ENCODE measurements around the gene SLN.

The SLN gene

GRCh38 chr11:107719557-107720302 is 7.9 kb upstream of the SLN start:
- in situ Hi-C loops (cut with MboI; ENCODE audit: low sequenced_read_pairs) = no loop called here

- in situ Hi-C loops (cut with MboI; ENCODE audit: low sequenced_read_pairs) = no loop called here
These were observed 7.2 kb upstream of the SLN start for GRCh38 chr11:107719073-107719472.

- in situ Hi-C loops (cut with MboI; ENCODE audit: low sequenced_read_pairs) = no loop called here
These were observed 5.2 kb upstream of the SLN start for GRCh38 chr11:107716884-107717532.

- in situ Hi-C loops (cut with MboI; ENCODE audit: low sequenced_read_pairs) = no loop called here
These were observed 1.2 kb upstream of the SLN start for GRCh38 chr11:107713009-107713408.

GRCh38 chr11:107710301-107710700 is 1.6 kb downstream of the SLN start:
- in situ Hi-C loops (cut with MboI; ENCODE audit: low sequenced_read_pairs) = no loop called here

- in situ Hi-C loops (cut with MboI; ENCODE audit: low sequenced_read_pairs) = no loop called here
These were observed 3.1 kb downstream of the SLN start for GRCh38 chr11:107708792-107709191.

- in situ Hi-C loops (cut with MboI; ENCODE audit: low sequenced_read_pairs) = no loop called here
These were observed 4.0 kb downstream of the SLN start for GRCh38 chr11:107707807-107708206.

- in situ Hi-C loops (cut with MboI; ENCODE audit: low sequenced_read_pairs) = no loop called here
These were observed 4.6 kb downstream of the SLN start for GRCh38 chr11:107707215-107707671.

GRCh38 chr11:107706531-107706930 is 5.3 kb downstream of the SLN start:
- in situ Hi-C loops (cut with MboI; ENCODE audit: low sequenced_read_pairs) = no loop called here

- in situ Hi-C loops (cut with MboI; ENCODE audit: low sequenced_read_pairs) = no loop called here
These were observed 6.8 kb downstream of the SLN start for GRCh38 chr11:107705027-107705426.

- in situ Hi-C loops (cut with MboI; ENCODE audit: low sequenced_read_pairs) = no loop called here
These were observed 7.4 kb downstream of the SLN start for GRCh38 chr11:107704451-107704850.

GRCh38 chr11:107702723-107703122 is 9.1 kb downstream of the SLN start:
- in situ Hi-C loops (cut with MboI; ENCODE audit: low sequenced_read_pairs) = no loop called here

GRCh38 chr11:107702109-107702660 is 9.7 kb downstream of the SLN start:
- in situ Hi-C loops (cut with MboI; ENCODE audit: low sequenced_read_pairs) = no loop called here

GRCh38 chr11:107699371-107700285 is 12.2 kb downstream of the SLN start:
- in situ Hi-C loops (cut with MboI; ENCODE audit: low sequenced_read_pairs) = no loop called here

- in situ Hi-C loops (cut with MboI; ENCODE audit: low sequenced_read_pairs) = no loop called here
These were observed 14.6 kb downstream of the SLN start for GRCh38 chr11:107697291-107697690.

GRCh38 chr11:107696140-107696539 is 15.7 kb downstream of the SLN start:
- in situ Hi-C loops (cut with MboI; ENCODE audit: low sequenced_read_pairs) = no loop called here

- in situ Hi-C loops (cut with MboI; ENCODE audit: low sequenced_read_pairs) = no loop called here
These were observed 16.4 kb downstream of the SLN start for GRCh38 chr11:107695446-107695845.

- in situ Hi-C loops (cut with MboI; ENCODE audit: low sequenced_read_pairs) = no loop called here
These were observed 20.7 kb downstream of the SLN start for GRCh38 chr11:107691000-107691750.

GRCh38 chr11:107689317-107690202 is 22.3 kb downstream of the SLN start:
- in situ Hi-C loops (cut with MboI; ENCODE audit: low sequenced_read_pairs) = loop anchor here (10.0 kb wide), 1 partner anchor 135 kb away; no protein-coding TSS in a partner anchor

Data from HL-60/S4 treated with phorbol 12-myristate 13-acetate at 8.2 ng/mL for 4 days and 3 days (cell line).